ENCODE results near the gene KIAA1671.
"Not testable (repeated sequence)": the region's sequence is repeated elsewhere in the genome, so short reads cannot be mapped to it uniquely, and the experiment has no call there.

Gene KIAA1671

DNA sequence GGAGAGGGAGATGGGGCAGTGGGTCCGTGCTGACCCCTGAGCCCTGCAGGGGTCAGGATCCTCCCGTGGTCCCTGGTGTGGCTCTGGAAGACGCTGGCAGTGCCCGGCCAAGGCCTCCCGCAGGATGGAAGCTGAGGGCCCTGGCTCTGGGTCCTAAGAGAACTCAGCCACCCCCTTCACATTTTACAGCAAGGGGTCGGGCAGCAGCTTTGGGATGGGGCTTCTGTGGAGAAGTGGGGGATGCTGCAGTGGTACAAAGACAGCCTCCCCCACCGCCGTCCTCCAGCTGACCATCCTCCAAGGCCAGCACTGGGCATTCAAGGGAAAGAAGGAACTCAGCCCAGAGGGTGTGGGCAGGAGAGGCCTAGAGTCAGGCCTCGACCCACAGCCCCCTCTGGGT is 225.4 kb downstream of the KIAA1671 start:
- H3K27ac ChIP-seq, result peak overlapping the region; percentile 92
- ChIA-PET POLR2A (ENCODE audit: low non-redundant PET) (no interaction called here), CTCF (no interaction called here)
- TF ChIP-seq, protein P1, sequence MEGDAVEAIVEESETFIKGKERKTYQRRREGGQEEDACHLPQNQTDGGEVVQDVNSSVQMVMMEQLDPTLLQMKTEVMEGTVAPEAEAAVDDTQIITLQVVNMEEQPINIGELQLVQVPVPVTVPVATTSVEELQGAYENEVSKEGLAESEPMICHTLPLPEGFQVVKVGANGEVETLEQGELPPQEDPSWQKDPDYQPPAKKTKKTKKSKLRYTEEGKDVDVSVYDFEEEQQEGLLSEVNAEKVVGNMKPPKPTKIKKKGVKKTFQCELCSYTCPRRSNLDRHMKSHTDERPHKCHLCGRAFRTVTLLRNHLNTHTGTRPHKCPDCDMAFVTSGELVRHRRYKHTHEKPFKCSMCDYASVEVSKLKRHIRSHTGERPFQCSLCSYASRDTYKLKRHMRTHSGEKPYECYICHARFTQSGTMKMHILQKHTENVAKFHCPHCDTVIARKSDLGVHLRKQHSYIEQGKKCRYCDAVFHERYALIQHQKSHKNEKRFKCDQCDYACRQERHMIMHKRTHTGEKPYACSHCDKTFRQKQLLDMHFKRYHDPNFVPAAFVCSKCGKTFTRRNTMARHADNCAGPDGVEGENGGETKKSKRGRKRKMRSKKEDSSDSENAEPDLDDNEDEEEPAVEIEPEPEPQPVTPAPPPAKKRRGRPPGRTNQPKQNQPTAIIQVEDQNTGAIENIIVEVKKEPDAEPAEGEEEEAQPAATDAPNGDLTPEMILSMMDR (conservative IDR thresholded peaks at IDR 0.05; ENCODE audit: low read depth), result no peak
- no peak for DNase-seq (ENCODE audit: low spot score)

DNA sequence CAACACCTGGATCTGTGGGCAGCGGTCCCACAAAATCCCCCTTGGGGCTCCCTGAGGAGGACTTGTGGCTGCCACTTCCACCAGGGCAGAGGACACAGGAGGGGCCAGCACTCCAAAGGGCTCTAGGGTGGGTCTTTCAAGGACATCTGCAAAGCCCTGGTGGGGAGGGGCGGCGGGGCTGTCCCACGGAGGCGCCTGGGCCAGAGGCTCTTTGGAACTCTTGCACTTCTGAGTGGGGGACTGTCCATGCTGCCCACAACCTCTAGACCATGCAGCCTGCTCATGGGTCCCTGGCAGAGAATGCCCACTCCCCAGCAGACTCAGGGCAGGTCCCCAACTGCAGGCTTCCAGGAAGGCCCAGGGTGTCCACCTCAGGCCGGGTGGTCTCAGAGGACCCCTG is 225.8 kb downstream of the KIAA1671 start:
- POLR2A ChIA-PET (ENCODE audit: low non-redundant PET); CTCF ChIA-PET: not testable (repeated sequence)

DNA sequence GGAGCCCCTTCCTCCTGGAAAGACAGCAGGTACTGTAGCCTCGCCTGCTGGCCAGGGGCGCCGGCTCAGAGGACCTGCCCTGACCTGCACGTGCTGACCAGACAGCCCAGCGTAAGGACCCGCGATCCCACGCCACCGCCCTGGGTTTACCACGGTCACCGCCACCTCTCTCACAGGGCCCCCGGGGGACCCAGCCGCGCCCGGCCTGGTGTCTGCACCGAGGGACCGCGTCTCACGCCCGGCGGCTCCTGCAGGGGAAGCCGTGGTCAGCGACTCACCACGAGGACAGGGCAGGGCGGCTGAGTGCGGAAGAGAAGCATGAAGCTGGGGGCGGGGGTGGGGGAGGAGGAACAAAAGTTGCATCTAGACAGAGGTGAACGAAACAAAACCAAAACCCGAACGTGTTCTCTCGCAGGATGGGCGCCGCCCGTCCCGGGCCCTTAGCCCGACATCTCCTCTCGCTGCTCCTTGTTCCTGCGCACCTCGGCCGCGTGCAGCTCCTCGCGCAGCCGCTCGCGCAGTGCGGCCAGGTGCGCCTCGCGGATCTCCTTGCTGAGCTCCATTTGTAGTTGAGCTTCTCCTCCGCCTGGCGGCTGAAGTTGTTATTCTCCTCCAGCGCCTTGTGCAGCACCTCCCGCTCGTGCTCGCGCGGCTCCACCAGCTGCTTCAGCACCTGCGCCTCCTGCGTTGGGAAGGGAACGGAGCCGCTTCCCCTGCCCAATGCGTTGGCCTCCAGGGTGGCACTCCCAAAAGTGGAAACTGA is 226.5 kb downstream of the KIAA1671 start:
- H3K27ac ChIP-seq, result peak overlapping the region; percentile 92; the same call in 1 of the 2 replicates
- POLR2A ChIA-PET (ENCODE audit: low non-redundant PET); CTCF ChIA-PET; DNase-seq (ENCODE audit: low spot score): not testable (repeated sequence)

More for the DNA sequence above, 225.8 kb downstream of the KIAA1671 start:
- H3K27ac ChIP-seq, result peak overlapping the region; percentile 92
- not testable (repeated sequence) for DNase-seq (ENCODE audit: low spot score)

DNA sequence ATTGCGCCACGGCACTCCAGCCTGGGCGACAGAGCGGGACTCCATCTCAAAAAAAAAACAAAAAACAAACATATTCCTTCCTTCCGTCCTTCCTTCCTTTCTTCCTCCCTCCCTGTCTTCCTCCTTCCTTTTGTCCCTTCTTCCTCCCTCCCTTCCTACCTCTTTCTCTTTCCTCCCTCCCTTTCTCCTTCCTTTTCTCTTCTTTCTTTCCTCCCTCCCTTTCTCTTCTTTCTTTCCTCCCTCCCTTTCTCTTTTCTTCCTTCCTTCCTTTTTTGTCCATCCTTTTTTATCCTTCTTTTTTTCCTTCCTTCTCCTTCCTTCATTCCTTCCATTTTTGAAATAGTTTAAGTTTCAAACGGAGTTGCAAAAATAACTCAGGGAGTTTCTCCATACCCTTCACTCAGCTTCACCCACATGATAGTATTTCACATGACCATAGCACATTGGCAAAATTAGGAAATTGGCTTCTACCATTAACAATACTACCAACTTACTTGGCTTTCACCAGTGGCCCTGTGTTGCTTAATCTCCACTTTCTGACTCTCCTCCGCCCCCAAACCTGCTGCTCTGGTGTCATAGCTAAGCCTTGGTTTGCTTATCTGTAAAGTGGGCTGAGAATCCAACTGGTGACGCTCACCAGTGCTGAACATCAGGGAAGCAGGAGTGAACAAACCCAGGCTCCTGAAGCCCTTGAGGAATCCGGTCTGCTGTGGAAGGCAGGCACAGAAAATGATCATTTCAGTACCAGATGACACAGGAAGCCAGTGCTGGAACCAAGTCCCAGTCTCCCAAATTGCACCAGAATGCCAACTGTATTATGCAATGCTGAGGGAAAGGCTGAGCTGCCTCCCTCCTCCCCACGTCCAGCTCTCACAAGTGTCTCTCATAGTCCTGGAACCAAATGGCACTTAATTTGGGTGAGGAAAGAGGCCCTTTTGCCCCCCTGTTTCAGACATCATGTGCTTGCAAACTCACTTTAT is 229.9 kb downstream of the KIAA1671 start:
- CTCF ChIA-PET, result interaction anchor here (0.6 kb wide), 1 partner anchor 163 kb away, joined by 3 read pairs; no protein-coding TSS in a partner anchor
- TF ChIP-seq, protein P1 (conservative IDR thresholded peaks at IDR 0.05; ENCODE audit: low read depth), result no peak
- no peak for DNase-seq (ENCODE audit: low spot score)
- POLR2A ChIA-PET (ENCODE audit: low non-redundant PET), result no interaction called here
- H3K27ac ChIP-seq, result peak overlapping the region; percentile 49

DNA sequence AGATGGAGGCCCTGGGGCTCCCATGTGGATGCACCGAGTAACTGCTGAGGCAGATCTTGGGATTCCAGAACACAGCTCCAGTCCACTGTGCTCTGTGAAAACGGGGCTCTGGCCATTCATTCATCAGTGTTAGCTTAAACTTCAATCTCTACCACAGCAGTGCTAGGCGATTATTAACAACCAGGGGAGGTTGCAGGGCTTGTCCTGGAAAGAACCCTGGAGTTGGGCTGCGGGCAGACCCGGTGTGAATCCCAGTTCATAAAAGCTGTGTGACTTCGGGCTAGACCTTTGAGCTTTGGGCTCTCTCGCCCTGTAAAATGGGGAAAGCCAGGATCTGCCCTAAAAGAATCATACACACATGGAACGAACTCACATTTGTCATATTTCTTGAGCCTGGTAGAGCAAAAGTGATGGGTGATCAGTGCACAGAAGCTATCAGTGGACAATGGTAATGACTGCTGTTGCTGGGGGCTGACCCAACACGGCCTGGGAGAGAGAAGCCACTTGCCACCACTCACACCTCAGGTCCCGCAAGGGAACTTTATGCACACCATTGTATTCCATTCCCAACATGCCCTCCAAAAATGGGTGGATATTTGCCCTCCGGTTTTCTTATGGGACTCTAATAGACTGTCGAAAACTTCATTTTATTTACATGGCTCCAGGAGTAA is 231.6 kb downstream of the KIAA1671 start:
- ChIA-PET POLR2A (ENCODE audit: low non-redundant PET) (no interaction called here), CTCF (no interaction called here)
- DNase-seq (ENCODE audit: low spot score), result no peak
- TF ChIP-seq, protein P1 (conservative IDR thresholded peaks at IDR 0.05; ENCODE audit: low read depth), result no peak
- peak overlapping the region; percentile 22; the same call in 1 of the 2 replicates for H3K27ac ChIP-seq

DNA sequence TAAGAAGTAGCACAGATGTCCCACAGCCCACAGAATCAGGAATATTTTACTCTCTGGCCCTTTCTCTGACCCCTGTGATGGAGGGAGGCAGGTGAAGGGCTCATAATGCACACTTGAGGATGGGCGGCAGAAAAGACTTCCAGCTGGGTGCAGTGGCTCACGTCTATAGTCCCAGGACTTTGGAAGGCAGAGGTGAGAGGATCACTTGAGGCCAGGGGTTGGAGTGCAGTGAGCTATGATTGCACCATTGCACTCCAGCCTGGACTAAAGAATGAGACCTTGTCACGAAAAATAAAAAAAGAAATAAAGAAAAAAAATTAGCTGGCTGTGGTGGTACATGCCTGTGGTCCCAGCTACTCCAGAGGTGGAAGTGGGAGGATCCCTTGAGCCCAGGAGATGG is 233.6 kb downstream of the KIAA1671 start:
- TF ChIP-seq, protein P1 (conservative IDR thresholded peaks at IDR 0.05; ENCODE audit: low read depth), result no peak
- CTCF ChIA-PET, result interaction anchor here (0.6 kb wide), 1 partner anchor 1495 kb away, joined by 3 read pairs; no protein-coding TSS in a partner anchor
- peak overlapping the region; percentile 32 for H3K27ac ChIP-seq
- DNase-seq (ENCODE audit: low spot score), result no peak
- POLR2A ChIA-PET (ENCODE audit: low non-redundant PET), result no interaction called here

DNA sequence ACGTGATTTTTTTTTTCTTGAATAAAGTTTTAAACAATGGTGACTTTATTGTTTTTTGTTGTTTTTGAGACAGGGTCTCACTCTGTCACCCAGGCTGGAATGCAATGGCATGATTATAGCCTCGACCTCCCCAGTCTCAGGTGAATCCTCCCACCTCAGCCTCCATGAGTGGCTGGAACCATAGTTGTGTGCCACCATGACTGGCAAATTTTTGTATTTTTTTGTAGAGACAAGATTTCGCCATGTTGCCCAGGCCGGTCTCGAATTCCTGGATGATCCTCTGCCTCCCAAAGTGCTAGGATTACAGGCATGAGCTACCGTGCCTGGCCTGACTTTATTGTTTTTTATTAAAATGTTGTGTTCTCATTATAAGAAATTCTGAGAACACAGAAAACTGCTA is 235.0 kb downstream of the KIAA1671 start:
- ChIA-PET CTCF (interaction anchor here (1.0 kb wide), 1 partner anchor 15 kb away, joined by 3 read pairs; no protein-coding TSS in a partner anchor), POLR2A (ENCODE audit: low non-redundant PET) (no interaction called here)
- no peak overlapping the region for H3K27ac ChIP-seq
- no peak for DNase-seq (ENCODE audit: low spot score)
- TF ChIP-seq, protein P1 (conservative IDR thresholded peaks at IDR 0.05; ENCODE audit: low read depth), result no peak
